Activated naive CD4-positive, alpha-beta T cell treated with anti-CD3 and anti-CD28 coated beads, Interleukin-2, amount 50 U/mL, for 72 hours (primary cell): Measurements from ENCODE around the gene NDUFB3. TPM values are rescaled to one million over a fixed set of nuclear protein-coding genes. Genes with fewer than 3 reads are reported as not detected.

ENCODE experiments used
- total RNA-seq, 2 donors: library from RNA; stranded (reverse); gene quantifications; one replicate each; pipeline ENCODE4 v1.2.3, GENCODE V29; 2022

The NDUFB3 gene
- total RNA-seq, 2 donors from 2014 or later = 112 to 128 TPM

Other genes starting within 250 kb of the NDUFB3 start
- gene CLK1, start 207.3 kb upstream of the NDUFB3 start, total RNA-seq = 100 to 1,000 TPM; 138 to 261 TPM
- 10 to 100 TPM; 62.8 to 86.4 TPM for gene PPIL3, start 182.9 kb upstream of the NDUFB3 start, total RNA-seq
- 10 to 100 TPM; 17.2 to 36.7 TPM for gene NIF3L1, start 182.6 kb upstream of the NDUFB3 start, total RNA-seq
- 10 to 100 TPM; 74.6 to 88.0 TPM for gene ORC2, start 108.3 kb upstream of the NDUFB3 start, total RNA-seq
- gene HYCC2, start 330 bp upstream of the NDUFB3 start, total RNA-seq = 10 to 100 TPM; 20.1 to 42.1 TPM
- gene CFLAR, start 44.2 kb downstream of the NDUFB3 start, total RNA-seq = 100 to 1,000 TPM; 275 to 321 TPM
- gene CASP10, start 111.1 kb downstream of the NDUFB3 start, total RNA-seq = 10 to 100 TPM; 23.5 to 25.1 TPM
- gene CASP8, start 188.5 kb downstream of the NDUFB3 start, total RNA-seq = 10 to 100 TPM; 40.4 to 74.3 TPM